Stimulated activated CD4-positive, alpha-beta T cell treated with anti-CD3 and anti-CD28 coated beads, Interleukin-15, amount 100 ng/mL, for 48 hours (primary cell): ENCODE measurements around the gene ATXN2.
A peak's percentile ranks its signal among the peaks of the same experiment; 100 is the strongest.
"Not testable (repeated sequence)": the region's sequence is repeated elsewhere in the genome, so short reads cannot be mapped to it uniquely, and the experiment has no call there.

Source experiments
- DNase-seq, 2 donors: peaks; one replicate each; pipeline ENCODE4 v3.0.0-alpha.2; 2020; ENCODE audit warnings: low read depth in 2 of 2

The ATXN2 gene

GRCh38 chr12:111600986-111601385 lies 1.9 kb upstream of the ATXN2 start:
- DNase-seq, result not testable (repeated sequence)

- DNase-seq, result no peak
These were observed 1.1 kb upstream of the ATXN2 start for GRCh38 chr12:111600205-111600642.

DNA sequence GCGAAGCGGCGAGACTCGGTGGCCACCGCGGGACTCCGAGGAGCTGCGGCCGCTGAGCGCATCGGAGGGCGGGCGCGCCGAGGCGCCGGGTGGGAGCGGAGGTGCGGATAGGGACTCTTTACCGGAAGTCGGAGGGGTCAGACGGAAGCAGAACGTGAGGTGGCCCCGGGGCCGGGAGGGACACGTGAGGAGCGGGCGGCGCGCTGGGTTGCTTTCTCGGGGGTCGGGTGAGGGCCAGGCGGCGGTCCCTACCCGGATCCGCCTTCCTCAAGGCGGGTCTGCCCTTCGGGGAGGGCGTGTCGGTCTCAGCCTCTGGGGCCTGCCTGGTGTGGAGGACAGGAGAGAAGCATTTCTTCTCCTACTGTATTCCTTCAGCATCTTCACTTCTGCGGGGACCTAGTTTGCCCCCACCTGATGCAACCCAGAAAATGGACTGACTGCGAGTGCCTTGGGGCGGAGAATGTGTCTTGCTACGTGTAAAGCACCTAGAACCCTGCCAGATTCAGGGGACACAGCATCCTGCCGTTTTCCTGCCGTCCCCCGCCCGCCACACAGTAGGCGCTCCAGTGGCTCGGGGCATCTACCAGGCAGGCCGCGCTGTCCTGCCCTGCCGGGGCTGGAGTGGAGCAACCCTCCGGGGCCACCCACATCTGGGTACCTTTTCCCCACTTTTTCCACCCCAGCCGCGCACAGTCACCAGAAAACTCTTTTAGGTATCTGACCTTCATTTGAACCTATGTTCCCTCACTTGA lies 514 bp upstream of the ATXN2 start:
- DNase-seq, result peak; percentile 81 to 86

DNA sequence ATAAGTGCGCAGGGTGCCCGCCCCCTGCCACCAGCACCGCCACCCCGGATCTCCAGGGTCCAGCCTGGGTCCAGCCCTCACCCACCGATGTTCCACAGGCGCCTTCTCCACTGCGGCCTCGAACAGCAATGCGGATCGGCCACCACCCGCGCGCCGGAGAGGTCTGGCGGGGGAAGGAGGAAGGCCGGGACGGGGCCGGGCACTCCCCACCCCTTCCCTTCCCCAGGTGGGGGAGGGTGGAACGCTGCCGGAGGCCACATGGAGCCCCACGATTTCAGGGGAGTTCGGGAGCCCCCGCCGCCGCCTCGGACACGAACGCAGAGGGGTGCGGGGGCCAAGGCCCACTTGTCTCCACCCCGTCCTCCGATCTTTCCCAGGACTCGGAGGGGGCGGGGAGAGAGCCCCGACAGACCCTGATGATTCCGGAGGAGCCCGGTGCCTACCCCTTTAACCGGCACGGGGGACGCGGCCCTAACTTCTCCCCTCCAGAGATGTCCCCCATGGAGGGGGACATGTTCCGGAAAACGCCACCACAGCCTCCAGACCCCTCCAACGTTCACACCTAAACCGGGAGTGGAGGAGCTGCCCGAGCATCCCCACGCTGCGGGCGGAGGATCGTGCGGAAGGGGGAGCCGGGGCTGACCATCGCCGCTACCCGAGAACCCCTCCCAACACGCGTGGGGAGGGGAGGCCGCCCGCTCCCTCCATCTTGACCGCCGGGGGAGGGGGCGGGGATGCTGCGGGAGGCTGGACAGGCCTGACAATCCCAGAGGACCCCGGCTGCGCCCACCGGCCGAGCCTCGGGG lies 1.1 kb downstream of the ATXN2 start:
- peak in 1 of 2 donors; percentile 8 for DNase-seq

GRCh38 chr12:111596985-111597830 lies 1.9 kb downstream of the ATXN2 start:
- peak in 1 of 2 donors; percentile 1 for DNase-seq

DNA sequence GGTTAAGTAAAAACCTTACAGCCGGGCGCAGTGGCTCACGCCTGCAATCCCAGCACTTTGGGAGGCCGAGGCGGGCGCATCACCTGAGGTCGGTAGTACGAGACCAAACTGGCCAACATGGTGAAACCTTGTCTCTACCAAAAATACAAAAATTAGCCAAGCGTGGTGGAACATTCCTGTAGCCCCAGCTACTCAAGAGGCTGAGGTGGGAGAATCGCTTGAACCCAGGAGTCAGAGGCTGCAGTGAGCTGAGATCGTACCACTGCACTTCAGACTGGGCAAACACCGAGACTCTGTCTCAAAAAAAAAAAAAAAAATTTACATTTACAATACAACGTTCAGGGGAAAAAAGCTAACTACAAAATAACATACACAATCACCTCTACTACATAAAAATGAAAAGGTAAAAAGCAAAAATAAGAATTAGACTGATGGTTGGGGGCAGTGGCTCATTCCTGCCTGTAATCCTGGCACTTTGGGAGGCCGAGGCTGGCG lies 3.7 kb downstream of the ATXN2 start:
- not testable (repeated sequence) for DNase-seq

- not testable (repeated sequence) for DNase-seq
These were observed 7.6 kb downstream of the ATXN2 start for GRCh38 chr12:111591399-111592010.

DNA sequence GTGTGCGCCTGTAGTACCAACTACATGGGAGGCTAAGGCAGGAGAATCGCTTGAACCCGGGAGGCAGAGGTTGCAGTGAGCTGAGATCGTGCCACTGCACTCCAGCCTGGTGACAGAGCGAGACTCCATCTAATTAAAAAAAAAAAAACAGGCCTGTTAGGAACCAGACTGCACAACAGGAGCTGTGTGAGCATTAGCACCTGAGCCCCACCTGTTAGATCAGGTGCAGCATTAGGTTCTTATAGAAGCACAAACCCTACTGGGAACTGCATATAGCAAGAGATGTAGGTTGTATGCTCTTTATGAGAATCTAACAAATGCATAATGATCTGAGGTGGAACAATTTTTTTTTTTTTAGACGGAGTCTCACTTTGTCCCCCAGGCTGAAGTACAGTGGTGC lies 8.6 kb downstream of the ATXN2 start:
- no peak for DNase-seq

- no peak for DNase-seq
These were observed 9.5 kb downstream of the ATXN2 start for GRCh38 chr12:111589601-111590000.

GRCh38 chr12:111588010-111588409 lies 11.1 kb downstream of the ATXN2 start:
- DNase-seq, result no peak

GRCh38 chr12:111586986-111587385 lies 12.1 kb downstream of the ATXN2 start:
- DNase-seq, result no peak

DNA sequence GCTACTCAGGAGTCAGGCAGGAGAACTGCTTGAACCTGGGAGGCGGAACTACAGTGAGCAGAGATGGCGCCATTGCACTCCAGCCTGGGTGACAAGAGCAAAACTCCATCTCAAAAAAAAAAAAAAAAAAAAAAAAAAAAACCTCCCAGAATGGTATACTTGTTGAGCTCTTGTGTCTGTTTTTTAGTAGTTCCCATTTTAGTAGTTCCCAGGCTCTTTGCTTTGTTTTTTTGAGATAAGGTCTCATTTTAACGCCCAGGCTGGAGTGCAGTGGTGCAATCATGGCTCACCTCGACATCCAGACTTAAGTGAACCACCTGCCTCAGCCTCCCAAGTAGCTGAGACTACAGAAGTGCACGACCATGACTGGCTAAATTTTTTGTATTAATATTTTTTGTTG lies 13.4 kb downstream of the ATXN2 start:
- DNase-seq, result no peak

GRCh38 chr12:111584959-111585358 lies 14.2 kb downstream of the ATXN2 start:
- no peak for DNase-seq

DNA sequence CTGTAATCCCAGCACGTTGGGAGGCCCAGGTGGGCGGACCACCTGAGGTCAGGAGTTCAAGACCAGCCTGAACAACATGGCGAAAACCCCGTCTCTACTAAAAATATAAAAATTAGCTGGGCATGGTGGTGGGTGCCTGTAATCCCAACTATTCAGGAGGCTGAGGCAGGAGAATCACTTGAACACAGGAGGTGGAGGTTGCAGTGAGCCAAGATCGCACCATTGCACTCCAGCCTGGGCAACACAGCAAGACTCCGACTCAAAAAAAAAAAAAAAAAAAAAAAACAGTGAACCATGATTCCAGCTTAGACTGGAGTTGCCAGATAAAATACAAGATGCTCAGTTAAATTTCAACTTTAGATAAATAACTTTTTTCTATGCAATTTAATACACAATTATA lies 15.6 kb downstream of the ATXN2 start:
- not testable (repeated sequence) for DNase-seq

DNA sequence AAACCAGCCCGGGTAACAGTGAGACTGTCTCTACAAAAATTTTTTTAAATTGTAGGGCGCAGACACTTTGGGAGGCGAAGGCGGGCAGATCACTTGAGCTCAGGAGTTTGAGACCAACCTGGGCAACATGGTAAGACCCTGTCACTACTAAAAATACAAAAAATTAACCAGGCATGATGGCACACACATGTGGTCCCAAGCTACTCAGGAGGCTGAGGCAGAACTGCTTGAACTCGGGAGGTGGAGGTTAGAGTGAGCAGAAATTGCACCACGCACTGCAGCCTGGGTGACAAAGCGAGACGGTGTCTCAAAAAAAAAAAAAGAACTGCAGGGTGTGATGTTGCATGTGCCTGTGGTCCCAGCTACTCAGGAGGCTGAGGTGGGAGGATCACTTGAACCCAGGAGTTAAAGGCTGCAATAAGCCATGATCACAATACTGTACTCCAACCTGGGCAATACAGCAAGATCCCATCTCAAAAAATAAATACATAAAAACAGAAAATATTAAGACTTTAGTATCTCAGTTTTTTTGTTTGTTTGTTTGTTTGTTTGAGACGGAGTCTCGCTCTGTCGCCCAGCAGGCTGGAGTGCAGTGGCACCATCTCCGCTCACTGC lies 16.9 kb downstream of the ATXN2 start:
- DNase-seq, result no peak

DNA sequence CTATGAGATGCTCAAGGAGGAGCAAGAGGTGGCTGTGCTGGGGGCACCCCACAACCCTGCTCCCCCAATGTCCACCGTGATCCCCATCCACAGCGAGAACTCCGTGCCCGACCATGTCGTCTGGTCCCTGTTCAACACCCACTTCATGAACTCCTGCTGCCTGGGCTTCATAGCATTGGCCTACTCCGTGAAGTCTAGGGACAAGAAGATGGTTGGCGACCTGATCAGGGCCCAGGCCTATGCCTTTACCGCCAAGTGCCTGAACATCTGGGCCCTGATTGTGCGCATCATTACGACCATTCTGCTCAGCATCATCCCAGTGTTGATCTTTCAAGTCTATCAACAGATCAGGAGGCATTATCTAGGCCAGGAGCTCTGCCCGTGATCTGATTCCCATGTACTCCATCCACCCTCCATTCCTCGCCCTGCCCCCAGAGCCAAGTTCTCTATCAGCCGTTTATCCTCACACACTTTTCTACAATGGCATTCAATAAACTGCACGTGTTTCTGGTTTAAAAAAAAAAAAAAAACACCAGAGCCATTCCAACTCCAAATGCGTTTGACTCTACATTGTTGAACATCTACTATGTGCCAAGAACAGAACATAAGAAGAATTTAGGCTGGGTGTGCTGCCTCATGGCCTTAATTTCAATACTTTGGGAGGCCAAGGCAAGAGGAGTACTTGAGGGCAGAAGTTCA lies 17.5 kb downstream of the ATXN2 start:
- no peak for DNase-seq

- DNase-seq, result no peak
These were observed 18.4 kb downstream of the ATXN2 start for GRCh38 chr12:111580737-111581136.

- DNase-seq, result no peak
These were observed 19.0 kb downstream of the ATXN2 start for GRCh38 chr12:111580119-111580425.

GRCh38 chr12:111578971-111579340 lies 20.2 kb downstream of the ATXN2 start:
- no peak for DNase-seq

DNA sequence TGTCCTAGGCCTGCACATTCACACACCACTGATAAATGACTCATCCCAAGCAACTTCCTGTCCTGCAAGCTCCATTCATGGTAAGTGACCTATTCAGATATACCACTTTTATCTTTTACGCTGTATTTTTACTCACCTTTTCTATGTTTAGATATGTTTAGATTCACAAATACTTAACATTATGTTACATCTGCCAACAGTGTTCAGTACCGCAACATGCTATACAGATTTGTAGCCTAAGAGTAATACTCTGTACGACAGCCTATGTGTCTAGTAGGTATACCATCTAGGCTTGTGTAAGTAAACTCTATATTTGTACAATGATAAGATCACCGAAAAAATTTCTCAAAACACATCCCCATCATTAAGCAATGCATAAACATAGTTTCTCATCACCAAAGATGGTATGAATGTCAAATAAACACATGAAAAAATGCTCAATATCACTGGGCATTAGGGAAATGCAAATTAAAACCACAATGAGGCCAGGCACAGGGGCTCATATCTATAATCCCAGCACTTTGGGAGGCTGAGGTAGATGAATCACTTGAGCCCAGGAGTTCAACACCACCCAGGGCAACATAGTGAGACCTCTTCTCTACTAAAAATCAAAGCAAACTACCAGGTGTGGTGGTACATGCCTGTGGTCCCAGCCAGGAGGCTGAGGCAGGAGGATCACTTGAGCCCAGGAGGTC lies 20.7 kb downstream of the ATXN2 start:
- no peak for DNase-seq
